ENCODE measurements around the gene PRKN. TPM values are rescaled to one million over a fixed set of nuclear protein-coding genes. Genes with fewer than 3 reads are reported as not detected.

PRKN gene
- total and polyA plus RNA-seq, 4 experiments from 2014 or later: 0.50 to 5.3 (median 2.9) TPM

GRCh38 chr6:161649068-161649467, 1078.5 kb downstream of the PRKN start:
- no peaks in the 10 kb centered on the region for H3K4me1 Mint-ChIP-seq
- intact Hi-C loops (cut with micrococcal nuclease): no loop called here

GRCh38 chr6:161647234-161647633, 1080.3 kb downstream of the PRKN start:
- Histone ChIP-seq H3K27me3 (ENCODE audit: insufficient read depth, low read length) (no peaks in the 10 kb centered on the region), H3K27ac (ENCODE audit: low read depth, low read length) (no peak overlapping the region), H3K9me3 (ENCODE audit: control insufficient read depth in 1 of 2, low read length in 2 of 2) (no peaks in the 10 kb centered on the region), H3K4me3 (ENCODE audit: low read length in 2 of 2) (no peak overlapping the region), H3K36me3 (ENCODE audit: insufficient read depth, low read length) (no peaks in the 10 kb centered on the region), H3K4me1 (ENCODE audit: insufficient read depth, low read length) (no peaks in the 10 kb centered on the region)
- CTCF ChIA-PET (ENCODE audit: partially characterized antibody): no interaction called here
- Mint-ChIP-seq H3K36me3 (no peaks in the 10 kb centered on the region), H3K27me3 (peaks cover 0 to 2% of the 10 kb centered on the region in 2 donors), H3K9me3 (peaks cover 0 to 12% (median 5%) of the 10 kb centered on the region in 8 donors), H3K4me1 (no peaks in the 10 kb centered on the region), H3K27ac (no peak overlapping the region), H3K4me3 (no peak overlapping the region)
- POLR2A ChIA-PET (ENCODE audit: partially characterized antibody): no interaction called here
- intact Hi-C loops (cut with micrococcal nuclease): no loop called here
- DNase-seq: no peak

More at GRCh38 chr6:161649068-161649467, 1078.5 kb downstream of the PRKN start:
- Mint-ChIP-seq H3K27ac (no peak overlapping the region), H3K9me3 (peaks cover 0 to 12% (median 5%) of the 10 kb centered on the region in 8 donors), H3K4me3 (no peak overlapping the region), H3K36me3 (no peaks in the 10 kb centered on the region), H3K27me3 (peaks cover 0 to 2% of the 10 kb centered on the region in 2 donors)
- CTCF ChIA-PET (ENCODE audit: partially characterized antibody): no interaction called here
- Histone ChIP-seq H3K4me1 (ENCODE audit: insufficient read depth, low read length) (no peaks in the 10 kb centered on the region), H3K36me3 (ENCODE audit: insufficient read depth, low read length) (no peaks in the 10 kb centered on the region), H3K27me3 (ENCODE audit: insufficient read depth, low read length) (no peaks in the 10 kb centered on the region), H3K9me3 (ENCODE audit: control insufficient read depth in 1 of 2, low read length in 2 of 2) (no peaks in the 10 kb centered on the region), H3K4me3 (ENCODE audit: low read length in 2 of 2) (no peak overlapping the region), H3K27ac (ENCODE audit: low read depth, low read length) (no peak overlapping the region)
- POLR2A ChIA-PET (ENCODE audit: partially characterized antibody): no interaction called here
- no peak for DNase-seq

DNA sequence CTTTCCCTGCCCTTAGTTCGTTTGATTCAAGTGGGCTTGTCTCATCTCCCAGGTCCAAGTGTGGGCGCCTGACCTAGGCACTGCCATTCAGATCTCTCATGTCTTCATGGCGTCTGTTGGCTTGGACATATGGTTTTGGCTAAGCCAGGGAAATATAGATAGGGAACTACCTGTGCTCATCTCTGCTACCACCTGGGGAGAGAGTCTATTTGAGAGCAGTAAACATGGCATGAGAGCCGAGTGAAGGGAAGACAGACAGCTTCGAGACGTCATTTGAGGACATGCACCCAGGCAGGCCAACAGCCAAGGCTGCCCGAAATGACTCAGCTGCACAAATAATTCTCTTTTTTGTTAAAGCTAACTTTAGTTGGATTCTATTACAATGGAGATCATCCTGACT, 1083.0 kb downstream of the PRKN start:
- H3K27ac ChIP-seq (ENCODE audit: low read depth, low read length): no peak overlapping the region
- Mint-ChIP-seq H3K9me3 (peaks cover 0 to 9% (median 0%) of the 10 kb centered on the region in 8 donors), H3K27me3 (no peaks in the 10 kb centered on the region), H3K4me3 (no peak overlapping the region), H3K27ac (no peak overlapping the region), H3K4me1 (no peaks in the 10 kb centered on the region), H3K36me3 (no peaks in the 10 kb centered on the region)
- no peaks in the 10 kb centered on the region for H3K36me3 ChIP-seq (ENCODE audit: insufficient read depth, low read length)
- ChIA-PET CTCF (ENCODE audit: partially characterized antibody) (no interaction called here), POLR2A (ENCODE audit: partially characterized antibody) (no interaction called here)
- no peaks in the 10 kb centered on the region for H3K9me3 ChIP-seq (ENCODE audit: control insufficient read depth in 1 of 2, low read length in 2 of 2)
- H3K4me1 ChIP-seq (ENCODE audit: insufficient read depth, low read length): no peaks in the 10 kb centered on the region
- no peaks in the 10 kb centered on the region for H3K27me3 ChIP-seq (ENCODE audit: insufficient read depth, low read length)
- H3K4me3 ChIP-seq (ENCODE audit: low read length in 2 of 2): no peak overlapping the region
- intact Hi-C loops (cut with micrococcal nuclease): no loop called here
- no peak for DNase-seq

GRCh38 chr6:161641175-161641574, 1086.4 kb downstream of the PRKN start:
- Histone ChIP-seq H3K4me1 (ENCODE audit: insufficient read depth, low read length) (no peaks in the 10 kb centered on the region), H3K9me3 (ENCODE audit: control insufficient read depth in 1 of 2, low read length in 2 of 2) (no peaks in the 10 kb centered on the region), H3K27ac (ENCODE audit: low read depth, low read length) (no peak overlapping the region), H3K36me3 (ENCODE audit: insufficient read depth, low read length) (no peaks in the 10 kb centered on the region), H3K4me3 (ENCODE audit: low read length in 2 of 2) (no peak overlapping the region), H3K27me3 (ENCODE audit: insufficient read depth, low read length) (no peaks in the 10 kb centered on the region)
- intact Hi-C loops (cut with micrococcal nuclease): no loop called here
- CTCF ChIA-PET (ENCODE audit: partially characterized antibody): no interaction called here
- POLR2A ChIA-PET (ENCODE audit: partially characterized antibody): no interaction called here
- Mint-ChIP-seq H3K27me3 (no peaks in the 10 kb centered on the region), H3K36me3 (no peaks in the 10 kb centered on the region), H3K9me3 (peaks cover 0 to 4% (median 0%) of the 10 kb centered on the region in 8 donors), H3K4me3 (no peak overlapping the region), H3K27ac (no peak overlapping the region), H3K4me1 (no peaks in the 10 kb centered on the region)
- no peak for DNase-seq

GRCh38 chr6:161639772-161640171, 1087.8 kb downstream of the PRKN start:
- no peaks in the 10 kb centered on the region for H3K4me1 Mint-ChIP-seq
- peaks cover 0 to 4% (median 0%) of the 10 kb centered on the region in 8 donors for H3K9me3 Mint-ChIP-seq
- Histone ChIP-seq H3K4me1 (ENCODE audit: insufficient read depth, low read length) (no peaks in the 10 kb centered on the region), H3K9me3 (ENCODE audit: control insufficient read depth in 1 of 2, low read length in 2 of 2) (no peaks in the 10 kb centered on the region), H3K27ac (ENCODE audit: low read depth, low read length) (no peak overlapping the region), H3K27me3 (ENCODE audit: insufficient read depth, low read length) (no peaks in the 10 kb centered on the region), H3K4me3 (ENCODE audit: low read length in 2 of 2) (no peak overlapping the region), H3K36me3 (ENCODE audit: insufficient read depth, low read length) (no peaks in the 10 kb centered on the region)
- H3K27me3 Mint-ChIP-seq: no peaks in the 10 kb centered on the region
- H3K36me3 Mint-ChIP-seq: no peaks in the 10 kb centered on the region
- no peak overlapping the region for H3K27ac Mint-ChIP-seq
- ChIA-PET POLR2A (ENCODE audit: partially characterized antibody) (no interaction called here), CTCF (ENCODE audit: partially characterized antibody) (no interaction called here)
- H3K4me3 Mint-ChIP-seq: no peak overlapping the region
- intact Hi-C loops (cut with micrococcal nuclease): no loop called here
- no peak for DNase-seq

DNA sequence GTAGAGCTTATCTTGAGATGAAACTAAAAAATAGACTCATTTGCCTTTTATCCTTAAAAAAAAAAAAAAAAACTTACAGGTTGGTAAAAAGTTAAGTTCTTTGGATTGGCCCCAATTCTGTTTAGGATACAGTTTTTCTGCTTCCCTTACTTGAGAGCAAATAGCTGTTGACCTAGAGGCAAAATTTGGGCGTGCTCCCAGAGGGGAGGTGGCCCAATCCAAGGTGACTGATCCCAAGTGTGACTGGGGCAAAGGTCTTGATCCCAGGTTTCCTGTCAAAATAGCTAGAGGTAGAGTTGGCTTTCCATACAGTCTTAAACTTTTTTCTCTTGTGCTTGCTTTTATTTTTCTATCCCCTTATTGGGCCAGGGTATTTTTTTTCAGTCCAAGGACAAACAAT, 1089.9 kb downstream of the PRKN start:
- H3K36me3 Mint-ChIP-seq: no peaks in the 10 kb centered on the region
- intact Hi-C loops (cut with micrococcal nuclease): no loop called here
- H3K4me3 Mint-ChIP-seq: no peak overlapping the region

GRCh38 chr6:161636882-161637430, 1090.6 kb downstream of the PRKN start:
- Histone ChIP-seq H3K9me3 (ENCODE audit: control insufficient read depth in 1 of 2, low read length in 2 of 2) (no peaks in the 10 kb centered on the region), H3K27me3 (ENCODE audit: insufficient read depth, low read length) (no peaks in the 10 kb centered on the region), H3K4me3 (ENCODE audit: low read length in 2 of 2) (no peak overlapping the region), H3K27ac (ENCODE audit: low read depth, low read length) (no peak overlapping the region), H3K4me1 (ENCODE audit: insufficient read depth, low read length) (peaks cover 6% of the 10 kb centered on the region), H3K36me3 (ENCODE audit: insufficient read depth, low read length) (no peaks in the 10 kb centered on the region)
- H3K4me1 Mint-ChIP-seq: peaks cover under 1 to 4% (median 3%) of the 10 kb centered on the region in 4 donors
- intact Hi-C loops (cut with micrococcal nuclease): no loop called here
- no peaks in the 10 kb centered on the region for H3K27me3 Mint-ChIP-seq
- no peaks in the 10 kb centered on the region for H3K36me3 Mint-ChIP-seq
- no peak for DNase-seq
- ChIA-PET CTCF (ENCODE audit: partially characterized antibody) (no interaction called here), POLR2A (ENCODE audit: partially characterized antibody) (no interaction called here)
- H3K27ac Mint-ChIP-seq: no peak overlapping the region
- peaks cover 0 to 4% (median 0%) of the 10 kb centered on the region in 8 donors for H3K9me3 Mint-ChIP-seq
- H3K4me3 Mint-ChIP-seq: no peak overlapping the region

More for the DNA sequence above, 1089.9 kb downstream of the PRKN start:
- Histone ChIP-seq H3K27ac (ENCODE audit: low read depth, low read length) (no peak overlapping the region), H3K27me3 (ENCODE audit: insufficient read depth, low read length) (no peaks in the 10 kb centered on the region), H3K9me3 (ENCODE audit: control insufficient read depth in 1 of 2, low read length in 2 of 2) (no peaks in the 10 kb centered on the region), H3K4me1 (ENCODE audit: insufficient read depth, low read length) (peaks cover under 1% of the 10 kb centered on the region), H3K4me3 (ENCODE audit: low read length in 2 of 2) (no peak overlapping the region), H3K36me3 (ENCODE audit: insufficient read depth, low read length) (no peaks in the 10 kb centered on the region)
- peaks cover 0 to 4% (median 0%) of the 10 kb centered on the region in 8 donors for H3K9me3 Mint-ChIP-seq
- ChIA-PET CTCF (ENCODE audit: partially characterized antibody) (no interaction called here), POLR2A (ENCODE audit: partially characterized antibody) (no interaction called here)
- no peak for DNase-seq
- no peaks in the 10 kb centered on the region for H3K27me3 Mint-ChIP-seq
- H3K27ac Mint-ChIP-seq: no peak overlapping the region
- H3K4me1 Mint-ChIP-seq: peaks cover 0 to 4% (median under 1%) of the 10 kb centered on the region in 4 donors

DNA sequence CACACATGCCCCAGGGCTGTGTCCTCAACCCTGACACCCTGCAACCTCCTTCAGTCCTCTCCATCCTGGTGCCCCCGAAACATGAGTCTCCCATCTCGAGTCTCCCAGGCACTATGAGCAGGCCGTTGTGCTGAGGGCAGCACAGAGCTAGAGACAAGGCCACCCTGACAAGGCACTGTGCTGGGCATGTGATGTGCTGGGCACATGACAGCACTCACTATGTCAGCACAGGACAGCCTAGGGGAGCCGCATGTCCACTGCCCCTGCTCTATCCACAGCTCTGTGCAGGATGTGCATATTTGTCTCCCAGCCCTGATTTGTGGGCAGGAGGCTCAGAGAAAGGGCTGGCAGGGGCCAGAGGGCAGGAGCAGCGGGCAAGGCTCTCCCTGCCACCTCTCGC, 1091.6 kb downstream of the PRKN start:
- peaks cover 2 to 5% (median 4%) of the 10 kb centered on the region in 4 donors for H3K4me1 Mint-ChIP-seq
- Histone ChIP-seq H3K27me3 (ENCODE audit: insufficient read depth, low read length) (no peaks in the 10 kb centered on the region), H3K4me3 (ENCODE audit: low read length in 2 of 2) (no peak overlapping the region), H3K4me1 (ENCODE audit: insufficient read depth, low read length) (peaks cover 6% of the 10 kb centered on the region), H3K36me3 (ENCODE audit: insufficient read depth, low read length) (no peaks in the 10 kb centered on the region), H3K27ac (ENCODE audit: low read depth, low read length) (no peak overlapping the region), H3K9me3 (ENCODE audit: control insufficient read depth in 1 of 2, low read length in 2 of 2) (no peaks in the 10 kb centered on the region)
- ChIA-PET CTCF (ENCODE audit: partially characterized antibody) (no interaction called here), POLR2A (ENCODE audit: partially characterized antibody) (no interaction called here)
- H3K9me3 Mint-ChIP-seq: peaks cover 0 to 4% (median 0%) of the 10 kb centered on the region in 8 donors
- intact Hi-C loops (cut with micrococcal nuclease): no loop called here
- no peak overlapping the region for H3K27ac Mint-ChIP-seq
- H3K27me3 Mint-ChIP-seq: no peaks in the 10 kb centered on the region
- no peak overlapping the region for H3K4me3 Mint-ChIP-seq
- H3K36me3 Mint-ChIP-seq: no peaks in the 10 kb centered on the region
- no peak for DNase-seq
